Suprapubic skin (tissue), 4 donors: ENCODE results near the gene PACRG. TPM values are rescaled to one million over a fixed set of nuclear protein-coding genes. Genes with fewer than 3 reads are reported as not detected.

Experiments
- DNase-seq, 2 donors: peaks; one replicate each; pipeline ENCODE4 v3.0.0-alpha.2; 2019; ENCODE audit warnings: low spot score in 2 of 2
- H3K27ac ChIP-seq: fragments of 200-600 bp; sonication (generic); one replicate; pipeline ENCODE4 v1.5.1; 2019
- H3K27me3 ChIP-seq: fragments of 200-600 bp; sonication (generic); one replicate; pipeline ENCODE4 v1.5.1; 2019
- H3K36me3 ChIP-seq: fragments of 200-600 bp; sonication (generic); one replicate; pipeline ENCODE4 v1.5.1; 2019
- H3K4me1 ChIP-seq: fragments of 200-600 bp; sonication (generic); one replicate; pipeline ENCODE4 v1.5.1; 2019
- H3K4me3 ChIP-seq: fragments of 200-600 bp; sonication (generic); one replicate; pipeline ENCODE4 v1.5.1; 2019; ENCODE audit warnings: mild to moderate bottlenecking
- H3K9me3 ChIP-seq: fragments of 200-600 bp; sonication (generic); one replicate; pipeline ENCODE4 v1.5.1; 2019
- CTCF ChIP-seq, 2 donors: fragments of 200-600 bp in 1 of 2; fragments of 450-650 bp in 1 of 2; sonication (generic) in 1 of 2; IDR thresholded peaks; one replicate each; pipeline ENCODE4 v1.5.1; 2016 to 2019; ENCODE audit warnings: antibody characterized with exemption in 2 of 2, mild to moderate bottlenecking in 1 of 2, moderate library complexity in 1 of 2
- EP300 ChIP-seq: sonication (generic); formaldehyde crosslinking; IDR thresholded peaks from one replicate; pipeline ENCODE4 v1.6.1; 2017; ENCODE audit warnings: antibody characterized with exemption
- POLR2A ChIP-seq, 2 donors: fragments of 450-650 bp; IDR thresholded peaks; one replicate each; pipeline ENCODE4 v1.6.1; 2017; ENCODE audit warnings: antibody characterized with exemption in 2 of 2, mild to moderate bottlenecking in 2 of 2, moderate library complexity in 2 of 2
- POLR2AphosphoS5 ChIP-seq, 3 donors: sonication (generic); formaldehyde crosslinking; IDR thresholded peaks; one replicate each; pipeline ENCODE4 v1.6.1; 2017; ENCODE audit warnings: antibody characterized with exemption in 3 of 3
- WGBS: methylation state at CpG from one replicate; pipeline ENCODE4 v1.1.5; 2018; 5-methylcytosine and 5-hydroxymethylcytosine counted together
- total RNA-seq, 4 donors: library from RNA; depleted of rRNA; stranded (reverse); fragments of >200 nt; gene quantifications; one replicate each; pipeline ENCODE4 v1.1.0, GENCODE V29; 2016

PACRG gene
- total RNA-seq, 4 donors from 2014 or later: 1.1 to 2.3 (median 2.0) TPM

DNA sequence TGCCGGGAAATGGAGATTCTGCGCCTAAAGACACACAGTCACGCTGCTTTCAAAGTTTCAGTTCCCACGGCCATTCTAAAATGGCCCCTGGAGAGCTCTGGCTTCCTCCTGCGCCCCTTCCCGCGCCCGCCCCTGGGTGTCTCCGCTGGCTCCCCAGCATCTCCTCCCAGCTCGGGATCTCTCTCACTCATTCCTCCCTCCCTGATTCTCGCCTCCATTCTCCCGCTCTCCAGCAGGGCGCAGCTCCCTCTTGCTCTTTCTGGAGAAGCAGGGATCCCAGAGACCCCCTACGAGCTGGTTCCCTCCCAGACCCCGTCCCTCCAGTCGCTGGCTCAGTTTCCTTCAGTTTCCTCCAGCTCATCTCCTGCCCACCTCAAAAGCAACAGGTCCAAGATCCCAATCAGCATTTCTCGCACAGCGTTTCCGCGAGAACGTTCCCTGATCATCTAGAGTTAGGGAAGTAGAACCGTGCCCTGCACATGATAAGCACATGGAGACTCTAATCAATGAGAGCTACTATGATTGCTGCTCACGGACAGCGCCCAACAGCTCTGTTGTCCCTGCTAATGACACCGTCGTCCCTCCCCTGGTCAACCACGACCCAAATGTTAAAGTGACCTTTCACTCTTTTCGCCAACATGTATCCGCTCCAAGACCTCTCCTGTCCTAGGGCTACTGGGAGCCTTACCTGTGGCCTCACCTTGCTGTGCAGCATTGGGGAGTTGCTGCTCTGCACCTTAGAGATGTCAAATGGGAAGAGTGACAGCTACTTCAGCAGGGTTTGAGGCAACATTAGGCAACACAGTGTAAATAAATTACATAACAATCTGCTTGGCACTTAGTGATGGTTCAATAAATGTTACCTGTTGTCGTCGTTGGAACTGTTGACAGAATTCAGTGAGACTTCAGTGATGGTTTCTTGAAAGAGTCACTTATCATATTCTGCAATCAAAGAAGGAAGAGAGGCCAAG, 468.2 kb downstream of the PACRG start:
- no peak for DNase-seq
- Histone ChIP-seq H3K27me3 (no peaks in the 10 kb centered on the region), H3K4me3 (no peak overlapping the region), H3K36me3 (no peaks in the 10 kb centered on the region), H3K4me1 (no peaks in the 10 kb centered on the region), H3K27ac (no peak overlapping the region), H3K9me3 (no peaks in the 10 kb centered on the region)
- TF ChIP-seq EP300: no peak
- no peak for TF ChIP-seq POLR2A (IDR thresholded peaks at IDR 0.05)
- TF ChIP-seq CTCF (IDR thresholded peaks at IDR 0.05): no peak
- TF ChIP-seq POLR2AphosphoS5 (IDR thresholded peaks at IDR 0.05): no peak
- WGBS: 92% methylated on average over 31 of the region's 31 CpGs

DNA sequence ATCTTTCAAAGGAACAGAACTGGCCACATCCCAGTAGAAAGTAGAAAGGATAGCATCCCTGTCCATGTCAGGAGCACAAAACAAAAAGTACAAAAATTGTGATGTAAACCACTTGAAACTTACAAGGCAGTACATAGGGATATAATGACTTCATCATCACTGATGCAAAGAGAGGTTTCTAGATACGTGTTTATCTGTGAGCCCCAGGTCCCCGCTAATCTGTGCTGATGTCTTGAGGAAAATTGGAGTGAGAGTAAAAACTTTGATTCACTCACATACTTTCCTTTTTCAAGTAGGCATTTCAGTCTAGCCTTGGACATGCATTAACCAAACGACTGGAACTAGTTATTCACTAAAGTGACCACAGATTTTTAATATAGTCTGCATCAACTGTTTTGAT, 470.1 kb downstream of the PACRG start:
- Histone ChIP-seq H3K36me3 (no peaks in the 10 kb centered on the region), H3K27me3 (no peaks in the 10 kb centered on the region), H3K9me3 (no peaks in the 10 kb centered on the region), H3K4me3 (no peak overlapping the region), H3K27ac (no peak overlapping the region), H3K4me1 (no peaks in the 10 kb centered on the region)
- no peak for DNase-seq
- 78% methylated on average over 3 of the region's 3 CpGs for WGBS
- no peak for TF ChIP-seq POLR2AphosphoS5 (IDR thresholded peaks at IDR 0.05)
- TF ChIP-seq CTCF (IDR thresholded peaks at IDR 0.05): no peak
- no peak for TF ChIP-seq POLR2A (IDR thresholded peaks at IDR 0.05)
- no peak for TF ChIP-seq EP300

DNA sequence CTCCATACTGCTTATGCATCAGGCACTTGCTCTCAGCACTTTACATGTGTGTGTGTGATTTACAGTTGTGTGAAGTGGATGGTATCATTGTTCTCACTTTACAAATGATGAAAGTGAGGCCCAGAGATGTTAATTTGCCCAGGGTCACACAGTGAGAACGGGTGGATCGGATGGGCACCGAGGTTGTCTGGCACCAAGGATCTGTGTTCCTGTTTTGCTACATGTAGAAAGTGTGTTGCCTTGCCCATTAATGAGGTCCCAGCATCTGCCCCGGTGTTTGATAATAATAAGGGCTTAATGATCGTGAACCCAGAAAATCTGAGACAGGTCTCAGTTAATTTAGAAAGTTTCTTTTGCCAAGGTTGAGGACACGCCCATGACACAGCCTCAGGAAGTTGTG, 470.6 kb downstream of the PACRG start:
- WGBS: 81% methylated on average over 6 of the region's 6 CpGs
- no peaks in the 10 kb centered on the region for H3K9me3 ChIP-seq
- no peak for DNase-seq
- no peak overlapping the region for H3K27ac ChIP-seq
- TF ChIP-seq POLR2AphosphoS5 (IDR thresholded peaks at IDR 0.05) (no peak), POLR2A (IDR thresholded peaks at IDR 0.05) (no peak)
- no peaks in the 10 kb centered on the region for H3K27me3 ChIP-seq
- H3K36me3 ChIP-seq: no peaks in the 10 kb centered on the region
- no peaks in the 10 kb centered on the region for H3K4me1 ChIP-seq
- H3K4me3 ChIP-seq: no peak overlapping the region

- H3K36me3 ChIP-seq: no peaks in the 10 kb centered on the region
- no peaks in the 10 kb centered on the region for H3K9me3 ChIP-seq
- DNase-seq: no peak
- H3K27me3 ChIP-seq: no peaks in the 10 kb centered on the region
- WGBS: 93% methylated on average over 4 of the region's 4 CpGs
- TF ChIP-seq EP300 (no peak), POLR2A (IDR thresholded peaks at IDR 0.05) (no peak), CTCF (IDR thresholded peaks at IDR 0.05) (no peak), POLR2AphosphoS5 (IDR thresholded peaks at IDR 0.05) (no peak)
- H3K27ac ChIP-seq: no peak overlapping the region
- no peaks in the 10 kb centered on the region for H3K4me1 ChIP-seq
- no peak overlapping the region for H3K4me3 ChIP-seq
These were observed 471.6 kb downstream of the PACRG start for GRCh38 chr6:163199371-163199770.

- DNase-seq: no peak
These were observed 472.5 kb downstream of the PACRG start for GRCh38 chr6:163200289-163200688.

More at GRCh38 chr6:163200289-163200688, 472.5 kb downstream of the PACRG start:
- Histone ChIP-seq H3K4me3 (no peak overlapping the region), H3K4me1 (no peaks in the 10 kb centered on the region), H3K9me3 (no peaks in the 10 kb centered on the region), H3K36me3 (no peaks in the 10 kb centered on the region), H3K27me3 (no peaks in the 10 kb centered on the region), H3K27ac (no peak overlapping the region)
- TF ChIP-seq POLR2A (IDR thresholded peaks at IDR 0.05) (no peak), POLR2AphosphoS5 (IDR thresholded peaks at IDR 0.05) (no peak), EP300 (no peak), CTCF (IDR thresholded peaks at IDR 0.05) (no peak)
- 94% methylated on average over 11 of the region's 11 CpGs for WGBS
